ENCODE measurements around the gene ABCB4. TPM values are rescaled to one million over a fixed set of nuclear protein-coding genes. Genes with fewer than 3 reads are reported as not detected.

The ABCB4 gene
- polyA plus RNA-seq, 1 experiment: 0.05 TPM

- TF ChIP-seq, protein P1, sequence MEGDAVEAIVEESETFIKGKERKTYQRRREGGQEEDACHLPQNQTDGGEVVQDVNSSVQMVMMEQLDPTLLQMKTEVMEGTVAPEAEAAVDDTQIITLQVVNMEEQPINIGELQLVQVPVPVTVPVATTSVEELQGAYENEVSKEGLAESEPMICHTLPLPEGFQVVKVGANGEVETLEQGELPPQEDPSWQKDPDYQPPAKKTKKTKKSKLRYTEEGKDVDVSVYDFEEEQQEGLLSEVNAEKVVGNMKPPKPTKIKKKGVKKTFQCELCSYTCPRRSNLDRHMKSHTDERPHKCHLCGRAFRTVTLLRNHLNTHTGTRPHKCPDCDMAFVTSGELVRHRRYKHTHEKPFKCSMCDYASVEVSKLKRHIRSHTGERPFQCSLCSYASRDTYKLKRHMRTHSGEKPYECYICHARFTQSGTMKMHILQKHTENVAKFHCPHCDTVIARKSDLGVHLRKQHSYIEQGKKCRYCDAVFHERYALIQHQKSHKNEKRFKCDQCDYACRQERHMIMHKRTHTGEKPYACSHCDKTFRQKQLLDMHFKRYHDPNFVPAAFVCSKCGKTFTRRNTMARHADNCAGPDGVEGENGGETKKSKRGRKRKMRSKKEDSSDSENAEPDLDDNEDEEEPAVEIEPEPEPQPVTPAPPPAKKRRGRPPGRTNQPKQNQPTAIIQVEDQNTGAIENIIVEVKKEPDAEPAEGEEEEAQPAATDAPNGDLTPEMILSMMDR (IDR thresholded peaks at IDR 0.05; ENCODE audit: low read depth, low read length): peak; percentile 54
- CTCF ChIA-PET: interaction anchor here (0.6 to 4.3 kb wide), 27 partner anchors 7 to 664 kb away, joined by 3 to 66 read pairs (median 4); partner anchors contain the start of gene ABCB1
- no peaks in the 10 kb centered on the region for H3K9me3 ChIP-seq (ENCODE audit: control insufficient read depth, insufficient read depth, low read length)
- no peak overlapping the region for H3K27ac ChIP-seq (ENCODE audit: low read depth, low read length)
- H3K4me3 ChIP-seq (ENCODE audit: low read depth, low read length): no peak overlapping the region
- no peaks in the 10 kb centered on the region for H3K27me3 ChIP-seq (ENCODE audit: control insufficient read depth, insufficient read depth, low read length)
- DNase-seq (ENCODE audit: low read depth, low spot score): peak; percentile 15
- POLR2A ChIA-PET: no interaction called here
Measured at GRCh38 chr7:87506246-87507180, 31.0 kb upstream of the ABCB4 start.

DNA sequence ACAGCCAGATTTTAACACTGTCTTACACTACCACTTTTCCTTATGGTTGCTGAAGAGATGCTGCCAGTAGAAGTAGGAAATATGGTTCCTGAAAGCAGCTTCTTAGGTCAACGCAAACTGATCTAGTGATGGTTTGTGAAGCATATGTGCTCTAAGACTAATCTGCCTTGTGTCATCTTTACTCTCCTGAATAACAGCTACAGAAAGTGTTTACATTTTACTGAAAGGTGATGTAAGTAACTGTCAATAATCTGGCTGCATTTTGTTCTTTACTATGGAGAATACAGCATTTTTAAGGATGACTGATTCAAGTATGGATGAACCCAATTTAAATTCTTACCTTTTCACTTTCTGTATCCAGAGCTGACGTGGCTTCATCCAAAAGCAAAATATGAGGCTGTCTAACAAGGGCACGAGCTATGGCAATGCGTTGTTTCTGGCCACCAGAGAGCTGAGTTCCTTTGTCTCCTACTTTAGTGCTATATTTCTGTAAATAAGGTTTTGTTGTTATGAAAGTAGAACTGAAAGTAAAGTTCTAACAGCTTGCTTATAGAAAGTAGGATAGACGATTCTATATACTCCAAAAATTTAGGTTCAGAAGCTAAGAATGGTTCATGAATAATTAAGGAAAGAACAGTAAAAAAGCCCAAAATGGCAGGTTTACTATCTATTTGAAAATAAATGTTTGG, 30.2 kb upstream of the ABCB4 start:
- ChIA-PET CTCF (interaction anchor here (0.6 to 4.3 kb wide), 29 partner anchors 8 to 664 kb away, joined by 3 to 66 read pairs (median 4); partner anchors contain the start of gene ABCB1), POLR2A (no interaction called here)
- DNase-seq (ENCODE audit: low read depth, low spot score): no peak
- Histone ChIP-seq H3K27me3 (ENCODE audit: control insufficient read depth, insufficient read depth, low read length) (no peaks in the 10 kb centered on the region), H3K27ac (ENCODE audit: low read depth, low read length) (no peak overlapping the region), H3K4me3 (ENCODE audit: low read depth, low read length) (no peak overlapping the region), H3K9me3 (ENCODE audit: control insufficient read depth, insufficient read depth, low read length) (no peaks in the 10 kb centered on the region)
- TF ChIP-seq, protein P1 (IDR thresholded peaks at IDR 0.05; ENCODE audit: low read depth, low read length): no peak

DNA sequence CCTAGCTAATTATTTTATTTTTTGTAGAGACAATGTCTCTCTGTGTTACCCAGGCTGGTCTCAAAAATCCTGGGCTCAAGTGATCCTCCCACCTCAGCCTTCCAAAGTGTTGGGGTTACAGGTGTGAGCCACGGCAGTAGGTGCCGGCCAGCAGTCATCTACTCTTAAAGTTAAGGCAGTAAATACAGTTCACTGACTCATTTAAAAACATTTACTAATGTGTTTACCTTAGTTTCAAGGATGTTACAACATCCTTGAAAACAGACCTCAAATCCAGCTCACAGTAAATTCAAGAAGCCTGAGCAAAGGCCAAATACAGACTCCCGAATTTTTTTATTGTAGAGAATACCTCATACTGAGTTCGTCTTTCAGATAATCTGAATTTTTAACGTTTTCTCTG, 29.6 kb upstream of the ABCB4 start:
- Histone ChIP-seq H3K27ac (ENCODE audit: low read depth, low read length) (no peak overlapping the region), H3K27me3 (ENCODE audit: control insufficient read depth, insufficient read depth, low read length) (no peaks in the 10 kb centered on the region), H3K4me3 (ENCODE audit: low read depth, low read length) (no peak overlapping the region), H3K9me3 (ENCODE audit: control insufficient read depth, insufficient read depth, low read length) (no peaks in the 10 kb centered on the region)
- no peak for DNase-seq (ENCODE audit: low read depth, low spot score)
- TF ChIP-seq, protein P1 (IDR thresholded peaks at IDR 0.05; ENCODE audit: low read depth, low read length): no peak
- ChIA-PET POLR2A (no interaction called here), CTCF (interaction anchor here (0.6 to 4.3 kb wide), 12 partner anchors 8 to 607 kb away, joined by 3 to 66 read pairs (median 5); partner anchors contain the start of gene ABCB1)

GRCh38 chr7:87499494-87499893, 24.0 kb upstream of the ABCB4 start:
- POLR2A ChIA-PET: no interaction called here
- CTCF ChIA-PET: no interaction called here

More at GRCh38 chr7:87499494-87499893, 24.0 kb upstream of the ABCB4 start:
- H3K9me3 ChIP-seq (ENCODE audit: control insufficient read depth, insufficient read depth, low read length): no peaks in the 10 kb centered on the region
- no peak overlapping the region for H3K27ac ChIP-seq (ENCODE audit: low read depth, low read length)
- no peak for DNase-seq (ENCODE audit: low read depth, low spot score)
- H3K4me3 ChIP-seq (ENCODE audit: low read depth, low read length): no peak overlapping the region
- no peaks in the 10 kb centered on the region for H3K27me3 ChIP-seq (ENCODE audit: control insufficient read depth, insufficient read depth, low read length)
- TF ChIP-seq, protein P1 (IDR thresholded peaks at IDR 0.05; ENCODE audit: low read depth, low read length): no peak

Measured in AG04450 (cell line).